K562 (cell line): Measurements from ENCODE around the gene AGRN. TPM values are rescaled to one million over a fixed set of nuclear protein-coding genes. Genes with fewer than 3 reads are reported as not detected.

Experiments used
- ATAC-seq: fragments of 200-7000 bp; cut with Tn5 transposase; 3 replicates; pipeline ENCODE4 v1.9.1; 2020; ENCODE audit warnings: moderate library complexity
- BruUV-seq: library from RNA; stranded (reverse); fragments of 400-500 nt; replicated peaks from 2 replicates; lab custom pipeline; 2021; lab: Mats Ljungman, UMichigan
- CTCF ChIA-PET: fragments of 300-600 bp; formaldehyde crosslinking; extraction: SDS; loops from one replicate; lab custom pipeline; 2021; ENCODE audit warnings: low intra/inter-chr PET ratio; lab: Yijun Ruan, JAX
- POLR2A ChIA-PET: fragments of 300-600, 350-650 bp; sonication (Branson Sonifier 250); formaldehyde crosslinking; extraction: SDS; loops from one replicate; lab custom pipeline; 2021; ENCODE audit warnings: antibody characterized with exemption, inconsistent platforms; lab: Yijun Ruan, JAX
- DNase-seq, 4 experiments: peaks; one replicate each; pipeline versions ENCODE4 v3.0.0 to v3.0.0-alpha.2; 2011 to 2018; ENCODE audit warnings: low spot score in 3 of 4, mixed read lengths in 3 of 4; ENCODE audit errors: extremely low read depth in 1 of 4
- FAIRE-seq: peaks from 2 replicates; lab custom pipeline; 2011; peaks lifted over from hg19 to GRCh38; lab: Jason Lieb, UNC
- H2AFZ ChIP-seq: 2 replicates; pipeline ENCODE4 v1.6.0; 2011; ENCODE audit warnings: low read depth, low read length, control low read depth, inconsistent platforms
- H3K27ac ChIP-seq: fragments of 200-600 bp; 3 replicates; pipeline ENCODE4 v1.8.0; 2011; ENCODE audit warnings: low read depth, mild to moderate bottlenecking, control low read depth, inconsistent platforms, low read length, moderate library complexity, mixed read lengths; ENCODE audit errors: extremely low read depth
- H3K27me3 ChIP-seq, 2 experiments: fragments of 300-600 bp in 1 of 2; 2 replicates in 1 of 2; 3 replicates in 1 of 2; pipeline versions ENCODE4 v1.6.0 to v1.8.0; 2011; ENCODE audit warnings: inconsistent platforms in 2 of 2, low read length in 2 of 2, mild to moderate bottlenecking in 1 of 2, mixed read lengths in 1 of 2, moderate library complexity in 1 of 2; ENCODE audit not compliant: control insufficient read depth in 2 of 2, insufficient read depth in 2 of 2
- H3K36me3 ChIP-seq: fragments of 300-600 bp; 3 replicates; pipeline ENCODE4 v1.8.0; 2011; ENCODE audit warnings: mild to moderate bottlenecking, low read length, inconsistent platforms; ENCODE audit not compliant: control insufficient read depth, insufficient read depth
- H3K4me1 ChIP-seq, 2 experiments: fragments of 200-600 bp in 1 of 2; replicated peaks in 1 of 2; 2 replicates in 1 of 2; 3 replicates in 1 of 2; pipeline versions ENCODE4 v1.5.1 to v1.8.0; 2011; ENCODE audit warnings: inconsistent platforms in 2 of 2, low read length in 2 of 2, mild to moderate bottlenecking in 1 of 2, mixed read lengths in 1 of 2, moderate library complexity in 1 of 2; ENCODE audit not compliant: control insufficient read depth in 2 of 2, insufficient read depth in 2 of 2
- H3K4me2 ChIP-seq: 2 replicates; pipeline ENCODE4 v1.6.1; 2011; ENCODE audit warnings: low read length, control low read depth, inconsistent platforms, mixed read lengths; ENCODE audit not compliant: insufficient read depth
- H3K4me3 ChIP-seq: fragments of 200-600 bp; sonication (generic), shearing (Covaris generic); 2 replicates; pipeline ENCODE4 v1.5.1; 2016; ENCODE audit warnings: control low read depth, inconsistent platforms
- H3K79me2 ChIP-seq: fragments of 200-600 bp; 3 replicates; pipeline ENCODE4 v1.8.0; 2011; ENCODE audit warnings: low read length, inconsistent platforms; ENCODE audit not compliant: control insufficient read depth, insufficient read depth
- H3K9ac ChIP-seq, 2 experiments: 2 replicates each; pipeline versions ENCODE4 v1.6.0 to v1.6.1; 2011; ENCODE audit warnings: low read depth in 2 of 2, low read length in 2 of 2, control low read depth in 1 of 2, inconsistent platforms in 1 of 2, mild to moderate bottlenecking in 1 of 2, mixed read lengths in 1 of 2; ENCODE audit not compliant: insufficient read depth in 1 of 2
- H3K9me1 ChIP-seq: one replicate; pipeline ENCODE4 v1.6.0; 2011; ENCODE audit warnings: inconsistent platforms, mild to moderate bottlenecking, low read length, moderate library complexity; ENCODE audit not compliant: control insufficient read depth, insufficient read depth
- H3K9me3 ChIP-seq: replicated peaks from 2 replicates; pipeline ENCODE4 v1.5.1; 2011; ENCODE audit warnings: low read depth, low read length, inconsistent platforms; ENCODE audit not compliant: control insufficient read depth, insufficient read depth
- H4K20me1 ChIP-seq: replicated peaks from 2 replicates; pipeline ENCODE4 v1.6.1; 2011; ENCODE audit warnings: low read length, inconsistent platforms, mixed read lengths; ENCODE audit not compliant: control insufficient read depth, insufficient read depth
- FOXP1 ChIP-seq: sonication (generic); formaldehyde crosslinking; IDR thresholded peaks from 2 replicates; pipeline ENCODE4 v1.8.0; 2022; ENCODE audit warnings: mild to moderate bottlenecking, missing genetic modification reagents
- WGBS: fragments of 100-300 bp; shearing (Covaris generic); methylation state at CpG from one replicate; pipeline ENCODE4 v1.1.6; 2016; ENCODE audit warnings: low coverage, mixed read lengths; ENCODE audit not compliant: insufficient coverage; ENCODE audit errors: missing lambda C conversion rate; 5-methylcytosine and 5-hydroxymethylcytosine counted together
- in situ Hi-C: fragments of 300-500 bp; cut with MboI; formaldehyde crosslinking; loops from 4 replicates; pipeline ENCODE4 v1.15.0; 2018; ENCODE audit warnings: inconsistent platforms, mixed read lengths
- intact Hi-C: fragments of 100-400 bp; cut with micrococcal nuclease; formaldehyde crosslinking; loops from 2 replicates; pipeline ENCODE4 v1.14.2; 2022
- polyA plus RNA-seq, 8 experiments: library from polyadenylated mRNA; depleted of rRNA in 4 of 8; stranded (reverse) in 5 of 8; unstranded in 3 of 8; fragments of >200 nt; fragmentation: Nextera tagmentation in 2 of 8; fragmentation: Illumina TruSeq in 1 of 8; extraction: Ambion mirVana in 2 of 8; extraction: Trizol in 1 of 8; gene quantifications; 2 replicates each; pipeline versions ENCODE4 v1.2.1 to v1.2.3, GENCODE V29; 2011 to 2014; ENCODE audit warnings: inconsistent platforms in 1 of 8, missing spikeins in 1 of 8
- total RNA-seq, 7 experiments: library from RNA; depleted of rRNA in 6 of 7; stranded (reverse); fragments of >200 nt in 6 of 7; fragmentation: Illumina TruSeq in 2 of 7; extraction: Trizol in 2 of 7; gene quantifications; 2 replicates each; pipeline versions ENCODE4 v1.2.1 to v1.2.3, GENCODE V29; 2011 to 2021; ENCODE audit warnings: low replicate concordance in 1 of 7
- TF ChIP-seq, protein P1 (sequence below): fragments of 450-650 bp; formaldehyde crosslinking; IDR thresholded peaks from 2 replicates; pipeline ENCODE4 v1.4.0; 2020; ENCODE audit warnings: mild to moderate bottlenecking, moderate library complexity
- TF ChIP-seq, protein P2 (sequence below): sonication (generic); formaldehyde crosslinking; IDR thresholded peaks from 2 replicates; pipeline ENCODE4 v1.8.0; 2022; ENCODE audit warnings: mild to moderate bottlenecking, missing genetic modification reagents

Gene AGRN
- total and polyA plus RNA-seq, 9 of the 15 experiments (the other 6 are each of a cell fraction or from before 2014, with no cell fraction given) = 0.04 to 111 (median 18.1) TPM

DNA sequence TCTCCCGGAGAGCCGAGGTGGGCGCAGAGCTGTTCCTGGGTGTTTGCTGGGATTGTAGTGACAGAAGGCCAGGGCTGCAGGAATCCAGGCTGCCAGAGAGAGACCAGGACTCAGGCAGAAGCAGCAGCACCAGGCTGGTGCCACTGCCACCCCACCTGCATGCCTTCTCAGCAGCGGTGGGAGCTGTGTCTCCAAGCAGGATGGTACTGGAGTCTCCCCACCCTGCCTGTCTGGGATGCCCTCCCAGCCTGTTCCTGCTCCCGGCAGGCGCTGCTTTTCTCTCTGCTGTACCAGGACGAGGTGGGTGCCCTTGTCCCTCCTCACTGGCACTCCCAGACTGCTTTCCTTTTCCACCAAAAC is 15.5 kb upstream of the AGRN start:
- Histone ChIP-seq H3K9ac (peak overlapping the region in 1 of 2 experiments; percentile 90; a peak in 2 of 4 replicates), H2AFZ (no peak overlapping the region), H3K4me3 (no peak overlapping the region), H4K20me1 (0 out of 2 replicates have a peak, but pooled peaks cover 4% of the 10 kb centered on the region), H3K4me1 (peaks cover 39 to 72% of the 10 kb centered on the region in 2 experiments), H3K36me3 (no peaks in the 10 kb centered on the region), H3K9me3 (no peaks in the 10 kb centered on the region; the same call in none of the 2 replicates), H3K9me1 (no peaks in the 10 kb centered on the region), H3K27ac (no peak overlapping the region)
- BruUV-seq = no TSS peak
- ATAC-seq (no peak), DNase-seq (peak in 1 of 4 experiments; percentile 4), FAIRE-seq (no peak)
- intact Hi-C loops = loop anchor here (5.0 kb wide), 1 partner anchor 58 kb away; no protein-coding TSS in a partner anchor
- ChIA-PET CTCF (no interaction called here), POLR2A (interaction anchor here (2.6 kb wide), 1 partner anchor 9 kb away, joined by 9 read pairs; the partner anchor contains the start of gene ISG15)
- 60% methylated on average over 5 of the region's 7 CpGs for WGBS
- in situ Hi-C loops = no loop called here
- TF ChIP-seq, protein P1, sequence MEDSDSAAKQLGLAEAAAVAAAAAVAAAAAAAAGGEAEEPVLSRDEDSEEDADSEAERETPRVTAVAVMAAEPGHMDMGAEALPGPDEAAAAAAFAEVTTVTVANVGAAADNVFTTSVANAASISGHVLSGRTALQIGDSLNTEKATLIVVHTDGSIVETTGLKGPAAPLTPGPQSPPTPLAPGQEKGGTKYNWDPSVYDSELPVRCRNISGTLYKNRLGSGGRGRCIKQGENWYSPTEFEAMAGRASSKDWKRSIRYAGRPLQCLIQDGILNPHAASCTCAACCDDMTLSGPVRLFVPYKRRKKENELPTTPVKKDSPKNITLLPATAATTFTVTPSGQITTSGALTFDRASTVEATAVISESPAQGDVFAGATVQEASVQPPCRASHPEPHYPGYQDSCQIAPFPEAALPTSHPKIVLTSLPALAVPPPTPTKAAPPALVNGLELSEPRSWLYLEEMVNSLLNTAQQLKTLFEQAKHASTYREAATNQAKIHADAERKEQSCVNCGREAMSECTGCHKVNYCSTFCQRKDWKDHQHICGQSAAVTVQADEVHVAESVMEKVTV (CRISPR knock-in tag) = no peak
- peak; percentile 31; the same call in 1 of the 2 replicates for TF ChIP-seq FOXP1
- TF ChIP-seq, protein P2, sequence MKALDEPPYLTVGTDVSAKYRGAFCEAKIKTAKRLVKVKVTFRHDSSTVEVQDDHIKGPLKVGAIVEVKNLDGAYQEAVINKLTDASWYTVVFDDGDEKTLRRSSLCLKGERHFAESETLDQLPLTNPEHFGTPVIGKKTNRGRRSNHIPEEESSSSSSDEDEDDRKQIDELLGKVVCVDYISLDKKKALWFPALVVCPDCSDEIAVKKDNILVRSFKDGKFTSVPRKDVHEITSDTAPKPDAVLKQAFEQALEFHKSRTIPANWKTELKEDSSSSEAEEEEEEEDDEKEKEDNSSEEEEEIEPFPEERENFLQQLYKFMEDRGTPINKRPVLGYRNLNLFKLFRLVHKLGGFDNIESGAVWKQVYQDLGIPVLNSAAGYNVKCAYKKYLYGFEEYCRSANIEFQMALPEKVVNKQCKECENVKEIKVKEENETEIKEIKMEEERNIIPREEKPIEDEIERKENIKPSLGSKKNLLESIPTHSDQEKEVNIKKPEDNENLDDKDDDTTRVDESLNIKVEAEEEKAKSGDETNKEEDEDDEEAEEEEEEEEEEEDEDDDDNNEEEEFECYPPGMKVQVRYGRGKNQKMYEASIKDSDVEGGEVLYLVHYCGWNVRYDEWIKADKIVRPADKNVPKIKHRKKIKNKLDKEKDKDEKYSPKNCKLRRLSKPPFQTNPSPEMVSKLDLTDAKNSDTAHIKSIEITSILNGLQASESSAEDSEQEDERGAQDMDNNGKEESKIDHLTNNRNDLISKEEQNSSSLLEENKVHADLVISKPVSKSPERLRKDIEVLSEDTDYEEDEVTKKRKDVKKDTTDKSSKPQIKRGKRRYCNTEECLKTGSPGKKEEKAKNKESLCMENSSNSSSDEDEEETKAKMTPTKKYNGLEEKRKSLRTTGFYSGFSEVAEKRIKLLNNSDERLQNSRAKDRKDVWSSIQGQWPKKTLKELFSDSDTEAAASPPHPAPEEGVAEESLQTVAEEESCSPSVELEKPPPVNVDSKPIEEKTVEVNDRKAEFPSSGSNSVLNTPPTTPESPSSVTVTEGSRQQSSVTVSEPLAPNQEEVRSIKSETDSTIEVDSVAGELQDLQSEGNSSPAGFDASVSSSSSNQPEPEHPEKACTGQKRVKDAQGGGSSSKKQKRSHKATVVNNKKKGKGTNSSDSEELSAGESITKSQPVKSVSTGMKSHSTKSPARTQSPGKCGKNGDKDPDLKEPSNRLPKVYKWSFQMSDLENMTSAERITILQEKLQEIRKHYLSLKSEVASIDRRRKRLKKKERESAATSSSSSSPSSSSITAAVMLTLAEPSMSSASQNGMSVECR (CRISPR knock-in tag) = 0 out of 2 replicates have a peak, but pooled peaks have one; percentile 16
- TF ChIP-seq, all 486 proteins: peak for 2
- Histone ChIP-seq H3K79me2 (peaks cover 13% of the 10 kb centered on the region; the same call in 2 of the 3 replicates), H3K4me2 (peak overlapping the region; percentile 61; the same call in 1 of the 2 replicates), H3K27me3 (no peaks in the 10 kb centered on the region)
